ENCODE data around the gene UNC5A. TPM values are rescaled to one million over a fixed set of nuclear protein-coding genes. Genes with fewer than 3 reads are reported as not detected.

UNC5A gene
- total RNA-seq, 1 donor from 2014 or later = 5.6 TPM

GRCh38 chr5:176901260-176902101, 91.1 kb downstream of the UNC5A start:
- H3K27me3 Mint-ChIP-seq (ENCODE audit: unreplicated experiment) = peaks cover 7% of the 10 kb centered on the region
- no peak overlapping the region for H3K27ac Mint-ChIP-seq (ENCODE audit: unreplicated experiment)
- H3K4me1 Mint-ChIP-seq (ENCODE audit: low read depth, unreplicated experiment) = peaks cover 12% of the 10 kb centered on the region
- no peak overlapping the region for H3K4me3 Mint-ChIP-seq (ENCODE audit: unreplicated experiment)
- H3K36me3 Mint-ChIP-seq (ENCODE audit: unreplicated experiment) = peaks cover 4% of the 10 kb centered on the region
- no peak for TF ChIP-seq CTCF (IDR thresholded peaks at IDR 0.05; ENCODE audit: partially characterized antibody, unreplicated experiment)
- DNase-seq = no peak
- H3K9me3 Mint-ChIP-seq (ENCODE audit: unreplicated experiment) = peaks cover 9% of the 10 kb centered on the region

GRCh38 chr5:176902102-176902814, 91.9 kb downstream of the UNC5A start:
- DNase-seq = no peak
- no peak overlapping the region for H3K4me3 Mint-ChIP-seq (ENCODE audit: unreplicated experiment)
- no peak for TF ChIP-seq CTCF (IDR thresholded peaks at IDR 0.05; ENCODE audit: partially characterized antibody, unreplicated experiment)
- no peak overlapping the region for H3K27ac Mint-ChIP-seq (ENCODE audit: unreplicated experiment)
- H3K36me3 Mint-ChIP-seq (ENCODE audit: unreplicated experiment) = peaks cover 4% of the 10 kb centered on the region
- H3K9me3 Mint-ChIP-seq (ENCODE audit: unreplicated experiment) = peaks cover 9% of the 10 kb centered on the region
- H3K4me1 Mint-ChIP-seq (ENCODE audit: low read depth, unreplicated experiment) = peaks cover 12% of the 10 kb centered on the region
- H3K27me3 Mint-ChIP-seq (ENCODE audit: unreplicated experiment) = peaks cover 9% of the 10 kb centered on the region

- no peak for DNase-seq
- Mint-ChIP-seq H3K27ac (ENCODE audit: unreplicated experiment) (no peak overlapping the region), H3K4me3 (ENCODE audit: unreplicated experiment) (no peak overlapping the region)
These were observed 92.7 kb downstream of the UNC5A start for GRCh38 chr5:176902911-176903664.

GRCh38 chr5:176904276-176904675, 93.9 kb downstream of the UNC5A start:
- no peak for DNase-seq
- Mint-ChIP-seq H3K9me3 (ENCODE audit: unreplicated experiment) (peaks cover 11% of the 10 kb centered on the region), H3K27me3 (ENCODE audit: unreplicated experiment) (peaks cover 8% of the 10 kb centered on the region), H3K4me3 (ENCODE audit: unreplicated experiment) (no peak overlapping the region), H3K4me1 (ENCODE audit: low read depth, unreplicated experiment) (peaks cover 11% of the 10 kb centered on the region), H3K36me3 (ENCODE audit: unreplicated experiment) (peaks cover 4% of the 10 kb centered on the region), H3K27ac (ENCODE audit: unreplicated experiment) (no peak overlapping the region)
- TF ChIP-seq CTCF (IDR thresholded peaks at IDR 0.05; ENCODE audit: partially characterized antibody, unreplicated experiment) = no peak

More at GRCh38 chr5:176902911-176903664, 92.7 kb downstream of the UNC5A start:
- Mint-ChIP-seq H3K9me3 (ENCODE audit: unreplicated experiment) (peaks cover 11% of the 10 kb centered on the region), H3K27me3 (ENCODE audit: unreplicated experiment) (peaks cover 8% of the 10 kb centered on the region), H3K4me1 (ENCODE audit: low read depth, unreplicated experiment) (peaks cover 12% of the 10 kb centered on the region), H3K36me3 (ENCODE audit: unreplicated experiment) (peaks cover 4% of the 10 kb centered on the region)
- TF ChIP-seq CTCF (IDR thresholded peaks at IDR 0.05; ENCODE audit: partially characterized antibody, unreplicated experiment) = no peak

Measured in glutamatergic neuron (in vitro differentiated cells).